Heart right ventricle (tissue), 16 donors: ENCODE measurements around the gene NFATC1. TPM values are rescaled to one million over a fixed set of nuclear protein-coding genes. Genes with fewer than 3 reads are reported as not detected.

ENCODE experiments used
- ATAC-seq, 8 donors: fragments of 200-7000 bp; cut with Tn5 transposase; one replicate each; pipeline ENCODE4 v1.9.1; 2020; ENCODE audit warnings: mild to moderate bottlenecking in 8 of 8, moderate library complexity in 8 of 8, moderate number of reproducible peaks in 1 of 8
- DNase-seq, 2 donors: peaks; one replicate each; pipeline ENCODE4 v3.0.0-alpha.2; 2020
- H3K27ac ChIP-seq, 10 donors: fragments of 200-600 bp; sonication (generic) in 2 of 10; one replicate each; pipeline versions ENCODE4 v1.5.0 to v1.8.0; 2020 to 2022; ENCODE audit warnings: mild to moderate bottlenecking in 3 of 10
- H3K27me3 ChIP-seq, 7 donors: fragments of 200-600 bp; one replicate each; pipeline ENCODE4 v1.8.0; 2021 to 2022; ENCODE audit warnings: mild to moderate bottlenecking in 2 of 7
- H3K36me3 ChIP-seq, 9 donors: fragments of 200-600 bp; sonication (generic) in 1 of 9; one replicate each; pipeline versions ENCODE4 v1.5.0 to v1.8.0; 2020 to 2022; ENCODE audit warnings: mild to moderate bottlenecking in 2 of 9
- H3K4me1 ChIP-seq, 9 donors: fragments of 200-600 bp; sonication (generic) in 1 of 9; one replicate each; pipeline versions ENCODE4 v1.5.0 to v1.8.0; 2020 to 2022; ENCODE audit warnings: mild to moderate bottlenecking in 4 of 9
- H3K4me3 ChIP-seq, 10 donors: fragments of 200-600 bp; sonication (generic) in 2 of 10; one replicate each; pipeline versions ENCODE4 v1.5.0 to v1.8.0; 2020 to 2022; ENCODE audit warnings: mild to moderate bottlenecking in 7 of 10, moderate library complexity in 2 of 10
- H3K9me3 ChIP-seq, 11 donors: fragments of 200-600 bp in 10 of 11; sonication (generic) in 2 of 11; one replicate each; pipeline versions ENCODE4 v1.5.0 to v1.8.0; 2013 to 2022; ENCODE audit warnings: mild to moderate bottlenecking in 2 of 11, control low read depth in 1 of 11, moderate library complexity in 1 of 11
- WGBS, 2 donors: extraction: QIAGEN DNeasy Blood & Tissue Kit; methylation state at CpG; one replicate each; pipeline ENCODE4 v1.1.7; 2013; ENCODE audit warnings: inconsistent platforms in 1 of 2; 5-methylcytosine and 5-hydroxymethylcytosine counted together
- intact Hi-C, 10 donors: fragments of 100-400 bp; cut with DNase I; formaldehyde crosslinking; loops; one replicate each; pipeline versions ENCODE4 v1.11.1 to v1.14.2; 2022
- polyA plus RNA-seq, 2 donors: library from polyadenylated mRNA; stranded (reverse); fragments of 200-250 nt; gene quantifications; one replicate each; pipeline ENCODE4 v1.2.3, GENCODE V29; 2013
- total RNA-seq, 10 donors: library from RNA; stranded (reverse); fragmentation: NEBNext Ultra II Directional in 3 of 10; extraction: Animal tissue kit (Norgen Biotek cat#: 25700) in 3 of 10; gene quantifications; one replicate each; pipeline versions ENCODE4 v1.2.1 to v1.2.4, GENCODE V29; 2021 to 2023
- TF ChIP-seq, protein P1 (sequence below), 9 donors: fragments of 200-600 bp; sonication (generic) in 2 of 9; IDR thresholded peaks; one replicate each; pipeline versions ENCODE4 v1.5.0 to v1.8.0; 2021 to 2022; ENCODE audit warnings: antibody characterized with exemption in 9 of 9, mild to moderate bottlenecking in 5 of 9, moderate library complexity in 1 of 9
- donor health status: Arrhythmogenic right ventricular cardiomyopathy.
- donor health status: ischemic (EF 13 %, LVEDD 7.1; RV severe dilation, severe dysfunction).
- donor health status: healthy with polysubstance abuse.
- donor health status: DM: no; HTN: yes; CAD: no.
- donor health status: DM: no; HTN: no; CAD: no.
- donor health status: ischemic (EF 25% LVEDD 6.9; RV normal size, moderate dysfunction).
- donor health status: ischemic (EF 25% LVEDD 5.7; RV mildly dilated, moderate dysfunction).
- donor health status: healthy.
- donor health status: DM: yes; HTN: yes; CAD: no.
- donor health status: Ischemic cardiomyopathy.
- donor health status: ischemic (EF 35%, LVEDD 5.7; RV mildly dilated, moderate dysfunction).
- donor health status: nonischemic (EF 11% LVEDD 7.7; RV severe dilation, severe dysfunction).
- donor health status: DM: yes; HTN: yes; CAD: no.
- donor health status: PGD.
- donor health status: ischemic (EF 29% LVEDD 5.4; RV normal size, mild dysfunction).
- donor health status: nonischemic (EF 23%, LVEDD 6.1; RV moderate dilation, normal function).

The NFATC1 gene
- total and polyA plus RNA-seq, 12 donors, result 6.3 to 23.8 (median 18.6) TPM

DNA sequence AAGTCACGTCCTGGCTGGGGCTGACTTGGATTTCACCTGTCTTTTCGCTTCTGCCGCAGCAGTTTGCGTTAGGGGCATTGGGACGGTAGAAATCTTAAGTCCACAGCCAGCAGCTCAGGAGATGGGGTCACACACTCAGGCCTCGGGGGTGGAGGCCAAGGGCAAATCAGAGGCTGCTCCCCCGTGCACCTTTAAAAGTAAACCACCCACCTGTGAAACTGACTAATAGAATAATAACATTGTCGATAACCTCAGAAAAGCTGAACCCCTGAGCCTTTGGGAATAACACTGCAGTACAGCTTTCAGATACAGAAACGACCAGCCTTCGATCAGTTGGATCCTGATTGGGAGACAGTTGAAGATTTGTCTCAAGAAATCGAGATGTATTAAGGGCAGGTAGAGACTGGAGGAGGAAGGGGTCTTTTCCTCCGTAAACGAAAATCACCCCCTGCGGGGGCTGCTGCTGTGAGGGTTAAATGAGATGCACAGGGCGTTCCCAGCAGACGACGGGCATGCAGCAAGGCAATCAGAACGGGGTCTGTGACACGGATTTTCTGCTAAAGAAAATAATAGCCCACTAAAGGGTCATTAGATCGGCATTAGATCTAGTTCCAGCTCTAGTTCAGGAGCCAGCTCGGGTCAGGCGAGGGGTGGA is 16.4 kb upstream of the NFATC1 start:
- H3K9me3 ChIP-seq, result no peaks in the 10 kb centered on the region
- H3K27ac ChIP-seq, result no peak overlapping the region
- H3K36me3 ChIP-seq, result peaks cover 0 to 32% (median 8%) of the 10 kb centered on the region in 9 donors
- peak in 1 of 8 donors; percentile 2 for ATAC-seq
- H3K4me1 ChIP-seq, result peaks cover 0 to 9% (median 4%) of the 10 kb centered on the region in 9 donors
- intact Hi-C loops, result loop anchor here in 6 of 10 donors (1.0 to 10.0 kb wide), 6 partner anchors 149 to 775 kb away; no protein-coding TSS in a partner anchor
- H3K27me3 ChIP-seq, result no peaks in the 10 kb centered on the region
- TF ChIP-seq, protein P1, sequence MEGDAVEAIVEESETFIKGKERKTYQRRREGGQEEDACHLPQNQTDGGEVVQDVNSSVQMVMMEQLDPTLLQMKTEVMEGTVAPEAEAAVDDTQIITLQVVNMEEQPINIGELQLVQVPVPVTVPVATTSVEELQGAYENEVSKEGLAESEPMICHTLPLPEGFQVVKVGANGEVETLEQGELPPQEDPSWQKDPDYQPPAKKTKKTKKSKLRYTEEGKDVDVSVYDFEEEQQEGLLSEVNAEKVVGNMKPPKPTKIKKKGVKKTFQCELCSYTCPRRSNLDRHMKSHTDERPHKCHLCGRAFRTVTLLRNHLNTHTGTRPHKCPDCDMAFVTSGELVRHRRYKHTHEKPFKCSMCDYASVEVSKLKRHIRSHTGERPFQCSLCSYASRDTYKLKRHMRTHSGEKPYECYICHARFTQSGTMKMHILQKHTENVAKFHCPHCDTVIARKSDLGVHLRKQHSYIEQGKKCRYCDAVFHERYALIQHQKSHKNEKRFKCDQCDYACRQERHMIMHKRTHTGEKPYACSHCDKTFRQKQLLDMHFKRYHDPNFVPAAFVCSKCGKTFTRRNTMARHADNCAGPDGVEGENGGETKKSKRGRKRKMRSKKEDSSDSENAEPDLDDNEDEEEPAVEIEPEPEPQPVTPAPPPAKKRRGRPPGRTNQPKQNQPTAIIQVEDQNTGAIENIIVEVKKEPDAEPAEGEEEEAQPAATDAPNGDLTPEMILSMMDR (IDR thresholded peaks at IDR 0.05), result no peak
- no peak overlapping the region for H3K4me3 ChIP-seq
- 66 to 71% methylated on average over 22 of the region's 22 CpGs for WGBS, 2 donors
- no peak for DNase-seq

DNA sequence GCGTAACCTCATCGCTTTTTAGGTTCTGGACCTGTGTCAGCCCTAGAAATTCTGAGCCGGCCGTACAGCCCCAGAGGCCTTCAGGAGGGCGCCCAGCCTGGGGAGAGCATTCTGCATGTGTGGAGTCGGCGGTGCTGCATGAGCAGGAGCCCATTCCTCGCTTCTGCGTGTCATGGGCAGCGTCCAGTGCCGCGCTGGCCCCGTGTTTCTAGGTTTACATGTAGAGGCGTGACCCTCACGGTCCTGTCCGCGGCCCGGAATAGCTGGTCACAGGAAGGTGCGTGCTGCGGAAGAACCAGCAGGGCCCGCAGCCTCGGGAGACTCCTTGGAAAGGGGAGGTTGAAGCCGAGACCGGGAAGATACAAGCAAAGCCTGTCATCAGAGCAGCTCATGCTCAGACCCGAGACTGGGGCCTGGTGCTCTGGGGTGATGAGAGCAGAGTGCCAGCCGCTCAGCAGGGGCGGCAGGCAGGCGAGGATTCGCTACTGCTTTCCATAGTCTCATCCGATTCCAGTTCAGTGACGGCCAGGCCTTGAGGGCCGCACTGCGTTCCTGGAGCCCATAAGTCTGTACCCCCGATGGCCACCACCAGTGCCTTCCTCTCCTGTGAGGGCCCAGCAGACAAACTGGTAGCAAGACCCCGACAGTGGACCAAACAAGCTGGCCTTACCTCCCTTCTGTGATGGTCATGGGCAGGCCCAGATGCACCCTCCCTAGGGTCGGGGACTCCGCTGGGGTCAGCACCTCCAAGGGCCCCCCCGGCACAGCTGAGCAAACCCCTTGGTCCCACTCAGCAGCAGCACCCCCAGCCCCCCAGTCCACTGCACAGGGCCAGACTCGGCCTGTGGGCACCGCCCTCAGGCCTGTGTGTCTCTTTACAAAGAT is 15.6 kb upstream of the NFATC1 start:
- Histone ChIP-seq H3K36me3 (peaks cover 0 to 24% (median 8%) of the 10 kb centered on the region in 9 donors), H3K27me3 (no peaks in the 10 kb centered on the region), H3K4me3 (no peak overlapping the region), H3K4me1 (peaks cover 0 to 11% (median 4%) of the 10 kb centered on the region in 9 donors), H3K27ac (no peak overlapping the region), H3K9me3 (no peaks in the 10 kb centered on the region)
- intact Hi-C loops, result loop anchor here (1.0 to 10.0 kb wide), 10 partner anchors 147 to 775 kb away; no protein-coding TSS in a partner anchor
- TF ChIP-seq, protein P1 (IDR thresholded peaks at IDR 0.05), result no peak
- 93 to 94% methylated on average over 39 to 40 of the region's 40 CpGs for WGBS, 2 donors
- DNase-seq, result no peak
- ATAC-seq, result peak in 7 of 8 donors; percentile 2 to 25 (median 8)

DNA sequence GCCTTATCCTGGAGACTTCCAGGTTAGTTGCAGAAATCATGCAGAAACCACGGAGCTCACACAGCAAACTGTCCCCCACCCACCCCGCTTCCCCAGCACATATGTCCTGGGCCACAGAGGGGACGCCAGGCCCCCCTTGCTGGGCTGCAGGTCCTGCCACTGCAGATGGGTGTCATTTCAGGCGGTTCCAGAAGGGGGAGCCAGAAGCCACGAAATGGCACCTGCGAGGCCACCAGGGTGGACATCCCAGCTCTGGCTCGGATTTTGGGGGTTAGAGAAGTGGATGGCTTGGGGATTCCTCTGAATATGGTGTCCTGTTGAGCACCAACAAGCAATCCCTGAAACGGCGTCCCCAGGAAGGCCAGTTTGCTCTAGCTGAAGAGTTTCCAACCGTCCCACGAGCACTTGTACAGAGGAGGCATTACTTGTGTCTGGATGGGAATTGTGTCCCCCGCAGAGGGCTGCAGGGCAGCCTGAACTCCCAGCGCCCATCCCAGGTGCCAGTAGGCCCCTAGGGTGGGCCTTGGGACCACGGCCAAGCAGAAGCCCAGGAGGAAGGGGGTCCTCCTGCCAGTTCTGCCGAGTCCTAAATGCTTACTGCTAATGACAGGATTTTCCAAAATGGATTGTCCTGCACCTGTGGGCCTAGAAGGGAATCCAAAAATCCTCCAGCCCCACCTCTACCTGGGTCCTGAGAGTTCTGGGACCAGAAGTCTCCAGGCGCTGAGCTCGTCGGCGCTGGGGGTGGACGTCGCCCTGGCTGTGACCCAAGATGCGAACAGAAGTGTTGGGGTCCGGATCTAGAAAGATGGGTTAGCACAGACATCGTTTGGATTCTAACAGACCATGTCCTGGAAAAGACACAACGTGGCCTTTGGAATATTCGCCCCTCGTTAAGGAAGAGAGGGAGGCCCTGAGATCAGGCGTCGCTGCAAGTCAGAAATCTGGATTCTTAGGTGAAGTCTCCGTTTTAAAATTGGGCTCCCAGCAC is 14.6 kb upstream of the NFATC1 start:
- peak; percentile 70 to 75 for DNase-seq
- TF ChIP-seq, protein P1 (IDR thresholded peaks at IDR 0.05), result peak; percentile 79 to 95 (median 88)
- intact Hi-C loops, result loop anchor here in 6 of 10 donors (1.0 to 5.0 kb wide), 7 partner anchors 146 to 264 kb away; no protein-coding TSS in a partner anchor
- H3K4me1 ChIP-seq, result peaks cover 0 to 11% (median 4%) of the 10 kb centered on the region in 9 donors
- H3K9me3 ChIP-seq, result no peaks in the 10 kb centered on the region
- WGBS, 2 donors, result 60 to 62% methylated on average over 30 of the region's 30 CpGs
- no peak overlapping the region for H3K4me3 ChIP-seq
- peaks cover 0 to 17% (median 8%) of the 10 kb centered on the region in 9 donors for H3K36me3 ChIP-seq
- H3K27ac ChIP-seq, result no peak overlapping the region
- H3K27me3 ChIP-seq, result peaks cover 0 to 6% (median 0%) of the 10 kb centered on the region in 7 donors
- peak; percentile 26 to 63 (median 58) for ATAC-seq
